Measurements from ENCODE around the gene AZU1. TPM values are rescaled to one million over a fixed set of nuclear protein-coding genes. Genes with fewer than 3 reads are reported as not detected.

AZU1 gene
- total RNA-seq, 5 donors from 2014 or later (not counting 1 experiment from before 2014, with no cell fraction given): 0.20 to 1.2 (median 0.38) TPM

GRCh38 chr19:879711-880438 is 52.2 kb downstream of the AZU1 start:
- DNase-seq (no peak), ATAC-seq (replicated peaks in 1 of 4) (no peak)
- Histone ChIP-seq H3K27ac (ENCODE audit: low read length) (no peak overlapping the region), H3K4me1 (ENCODE audit: control insufficient read depth in 1 of 2, extremely low read depth in 1 of 2, insufficient read depth in 2 of 2, low read length in 2 of 2) (peaks cover 0 to 11% of the 10 kb centered on the region in 2 experiments), H3K4me3 (ENCODE audit: control insufficient read depth in 1 of 2, extremely low read depth in 1 of 2, low read length in 1 of 2) (no peak overlapping the region), H3K27me3 (replicated peaks in 1 of 2; ENCODE audit: control insufficient read depth in 2 of 2, extremely low read depth in 1 of 2, insufficient read depth in 2 of 2, low read length in 1 of 2) (no peaks in the 10 kb centered on the region), H3K9me3 (no peaks in the 10 kb centered on the region), H3K36me3 (ENCODE audit: control insufficient read depth in 2 of 2, extremely low read depth in 1 of 2, insufficient read depth in 1 of 2, low read length in 1 of 2) (peaks cover 24 to 54% of the 10 kb centered on the region in 2 donors)
- H3K4me3 Mint-ChIP-seq: no peak overlapping the region
- no peaks in the 10 kb centered on the region for H3K9me3 Mint-ChIP-seq
- peaks cover 13% of the 10 kb centered on the region for H3K36me3 Mint-ChIP-seq
- H3K27ac Mint-ChIP-seq: no peak overlapping the region
- CTCF ChIA-PET: interaction anchor here in 1 of 2 donors (1.1 kb wide), 1 partner anchor 40 kb away, joined by 3 read pairs; no protein-coding TSS in a partner anchor
- peaks cover 0 to 3% (median 0%) of the 10 kb centered on the region in 3 donors for H3K4me1 Mint-ChIP-seq
- POLR2A ChIA-PET: interaction anchor here in 1 of 2 donors (0.7 kb wide), 1 partner anchor 106 kb away, joined by 8 read pairs; no protein-coding TSS in a partner anchor
- no peaks in the 10 kb centered on the region for H3K27me3 Mint-ChIP-seq
- WGBS (ENCODE audit: insufficient coverage): 95% methylated on average over 33 of the region's 37 CpGs

Other genes starting within 250 kb of the AZU1 start
- 1 to 10 TPM in 4 of 5 donors, under 1 TPM in 1; 0.93 to 4.4 (median 3.6) TPM for gene HCN2, start 238.0 kb upstream of the AZU1 start, total RNA-seq
- 100 to 1,000 TPM in 3 of 5 donors, 10 to 100 TPM in 2; 61.3 to 118 (median 103) TPM for gene POLRMT, start 194.3 kb upstream of the AZU1 start, total RNA-seq
- gene FGF22, start 188.0 kb upstream of the AZU1 start, total RNA-seq: 1 to 10 TPM in 3 of 5 donors, under 1 TPM in 2; 0.35 to 3.9 (median 2.8) TPM
- 100 to 1,000 TPM in 4 of 5 donors, 10 to 100 TPM in 1; 98.8 to 139 (median 118) TPM for gene RNF126, start 164.6 kb upstream of the AZU1 start, total RNA-seq
- 1 to 10 TPM; 2.0 to 5.3 (median 4.1) TPM for gene FSTL3, start 151.4 kb upstream of the AZU1 start, total RNA-seq
- gene PRSS57, start 132.4 kb upstream of the AZU1 start, total RNA-seq: 1 to 10 TPM in 3 of 5 donors, under 1 TPM in 1, not detected in 1; 0.86 to 2.5 (median 1.7) TPM
- gene PALM, start 118.9 kb upstream of the AZU1 start, total RNA-seq: under 1 TPM in 4 of 5 donors, not detected in 1; 0.19 to 0.57 (median 0.41) TPM
- under 1 TPM in 3 of 5 donors, not detected in 2; 0.10 to 0.16 (median 0.15) TPM for gene MISP, start 76.7 kb upstream of the AZU1 start, total RNA-seq
- 100 to 1,000 TPM; 307 to 343 (median 316) TPM for gene PTBP1, start 30.4 kb upstream of the AZU1 start, total RNA-seq
- under 1 TPM in 3 of 5 donors, not detected in 2; 0.22 to 0.36 (median 0.26) TPM for gene PLPPR3, start 5.9 kb upstream of the AZU1 start, total RNA-seq
- gene PRTN3, start 13.2 kb downstream of the AZU1 start, total RNA-seq: under 1 TPM in 1 of 5 donors, not detected in 4; 0.50 TPM
- under 1 TPM in 1 of 5 donors, not detected in 4; 0.83 TPM for gene ELANE, start 24.5 kb downstream of the AZU1 start, total RNA-seq
- gene CFD, start 31.8 kb downstream of the AZU1 start, total RNA-seq: 10 to 100 TPM in 1 of 5 donors, 1 to 10 TPM in 4; 2.8 to 10.3 (median 5.6) TPM
- gene MED16, start 65.3 kb downstream of the AZU1 start, total RNA-seq: 100 to 1,000 TPM in 1 of 5 donors, 10 to 100 TPM in 4; 55.0 to 105 (median 92.4) TPM
- not detected for gene RNU6-9, start 65.6 kb downstream of the AZU1 start, total RNA-seq
- gene R3HDM4, start 85.4 kb downstream of the AZU1 start, total RNA-seq: 100 to 1,000 TPM; 190 to 252 (median 220) TPM
- gene KISS1R, start 89.5 kb downstream of the AZU1 start, total RNA-seq: 1 to 10 TPM; 1.5 to 4.9 (median 2.8) TPM
- gene ARID3A, start 98.2 kb downstream of the AZU1 start, total RNA-seq: 10 to 100 TPM in 4 of 5 donors, 1 to 10 TPM in 1; 9.8 to 13.2 (median 12.0) TPM
- gene WDR18, start 156.5 kb downstream of the AZU1 start, total RNA-seq: 10 to 100 TPM; 24.6 to 65.9 (median 53.5) TPM
- under 1 TPM in 3 of 5 donors, not detected in 2; 0.07 to 0.44 (median 0.09) TPM for gene GRIN3B, start 172.6 kb downstream of the AZU1 start, total RNA-seq
- 100 to 1,000 TPM; 319 to 423 (median 372) TPM for gene TMEM259, start 193.3 kb downstream of the AZU1 start, total RNA-seq
- gene RNU6-2, start 193.7 kb downstream of the AZU1 start, total RNA-seq: not detected
- gene CNN2, start 198.8 kb downstream of the AZU1 start, total RNA-seq: 100 to 1,000 TPM; 239 to 385 (median 314) TPM
- gene ABCA7, start 212.3 kb downstream of the AZU1 start, total RNA-seq: 100 to 1,000 TPM; 166 to 217 (median 178) TPM
- gene ARHGAP45, start 239.3 kb downstream of the AZU1 start, total RNA-seq: 1,000 to 10,000 TPM in 3 of 5 donors, 100 to 1,000 TPM in 2; 729 to 1,130 (median 1,073) TPM